Middle frontal gyrus (tissue), 1 donor: ENCODE measurements around the gene COA8.
A peak's percentile ranks its signal among the peaks of the same experiment; 100 is the strongest.

Experiments
- DNase-seq: peaks from one replicate; pipeline ENCODE4 v3.0.0-alpha.2; 2015; ENCODE audit warnings: low spot score; ENCODE audit errors: extremely low spot score

COA8 gene

DNA sequence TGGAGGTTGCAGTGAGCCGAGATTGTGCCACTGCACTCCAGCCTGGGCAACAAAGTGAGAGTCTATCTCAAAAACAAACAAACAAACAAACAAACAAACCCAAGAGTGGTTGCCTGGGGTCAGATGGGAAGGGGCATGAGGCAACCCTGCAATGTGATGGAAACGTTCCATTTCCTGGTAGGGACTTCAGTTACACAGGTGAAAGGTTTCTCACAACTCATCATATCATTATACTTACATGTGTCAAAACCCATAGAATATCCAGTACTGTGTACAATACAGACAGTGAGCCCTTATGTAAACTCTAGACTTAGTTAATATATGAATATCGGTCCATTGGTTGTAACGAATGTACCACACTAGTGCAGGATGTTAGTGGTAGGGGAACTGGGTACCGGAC lies 59.1 kb downstream of the COA8 start:
- no peak for DNase-seq

GRCh38 chr14:103623308-103623707 lies 60.5 kb downstream of the COA8 start:
- DNase-seq: no peak

- no peak for DNase-seq
Measured at GRCh38 chr14:103623883-103624482, 61.2 kb downstream of the COA8 start.

GRCh38 chr14:103624860-103625259 lies 62.1 kb downstream of the COA8 start:
- DNase-seq: no peak

GRCh38 chr14:103625356-103626095 lies 62.8 kb downstream of the COA8 start:
- DNase-seq: no peak

DNA sequence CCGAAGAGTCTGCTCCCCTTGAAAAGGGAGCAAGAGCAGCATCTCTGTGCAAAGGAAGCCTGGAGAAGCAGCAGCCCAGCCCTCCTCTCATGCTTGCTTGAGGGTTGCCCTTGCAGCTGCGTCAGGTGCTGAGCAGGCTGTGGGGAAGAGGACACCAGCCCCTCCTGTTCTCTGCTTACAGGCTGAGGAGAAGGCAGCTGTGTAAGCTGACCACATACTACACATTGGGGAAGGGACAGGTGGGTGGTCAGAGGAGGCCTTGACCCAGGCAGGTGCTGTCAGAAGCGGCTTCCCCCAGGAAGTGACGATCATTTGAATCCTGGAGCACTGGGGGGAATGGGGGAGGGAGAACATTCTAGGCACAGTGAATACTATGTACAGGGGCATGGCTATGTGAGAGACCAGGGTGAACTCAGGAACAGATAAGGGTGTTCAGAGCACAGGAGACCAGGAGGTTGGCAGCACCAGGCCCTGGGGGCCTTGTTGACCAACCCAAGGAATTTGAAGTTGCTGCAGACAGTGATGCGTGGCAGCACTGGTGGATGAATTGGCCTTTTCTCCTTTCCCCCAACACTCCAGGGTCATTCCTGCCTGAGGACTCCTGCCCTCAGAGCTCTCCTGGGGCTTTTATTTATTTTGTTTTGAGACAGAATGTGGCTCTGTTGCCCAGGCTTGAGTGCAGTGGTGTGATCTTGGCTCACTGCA lies 63.5 kb downstream of the COA8 start:
- DNase-seq: no peak

GRCh38 chr14:103627073-103628025 lies 64.6 kb downstream of the COA8 start:
- no peak for DNase-seq

DNA sequence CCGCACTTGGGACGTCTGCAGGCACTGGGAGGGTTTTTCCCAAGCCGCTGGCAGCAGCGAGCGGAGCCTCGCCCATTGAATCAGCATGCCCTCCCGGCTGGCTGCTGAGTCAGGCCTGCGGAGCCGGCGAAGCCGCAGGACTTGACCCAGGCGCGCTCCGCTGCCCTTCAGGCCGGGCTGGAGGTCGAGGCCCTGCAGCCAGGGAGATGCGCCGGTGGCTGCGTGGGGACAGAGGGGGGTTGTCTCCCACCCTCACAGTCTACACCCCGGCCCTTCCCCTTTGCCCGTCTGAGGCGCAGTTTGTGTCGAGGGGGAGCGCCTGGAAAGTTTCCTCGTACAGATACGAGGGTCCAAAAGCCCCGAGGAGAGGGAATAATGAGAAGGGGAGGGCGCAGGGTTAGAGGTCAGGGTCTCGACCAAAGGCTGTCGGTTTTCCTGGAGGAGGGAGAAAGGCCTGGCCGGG lies 65.5 kb downstream of the COA8 start:
- DNase-seq: no peak

DNA sequence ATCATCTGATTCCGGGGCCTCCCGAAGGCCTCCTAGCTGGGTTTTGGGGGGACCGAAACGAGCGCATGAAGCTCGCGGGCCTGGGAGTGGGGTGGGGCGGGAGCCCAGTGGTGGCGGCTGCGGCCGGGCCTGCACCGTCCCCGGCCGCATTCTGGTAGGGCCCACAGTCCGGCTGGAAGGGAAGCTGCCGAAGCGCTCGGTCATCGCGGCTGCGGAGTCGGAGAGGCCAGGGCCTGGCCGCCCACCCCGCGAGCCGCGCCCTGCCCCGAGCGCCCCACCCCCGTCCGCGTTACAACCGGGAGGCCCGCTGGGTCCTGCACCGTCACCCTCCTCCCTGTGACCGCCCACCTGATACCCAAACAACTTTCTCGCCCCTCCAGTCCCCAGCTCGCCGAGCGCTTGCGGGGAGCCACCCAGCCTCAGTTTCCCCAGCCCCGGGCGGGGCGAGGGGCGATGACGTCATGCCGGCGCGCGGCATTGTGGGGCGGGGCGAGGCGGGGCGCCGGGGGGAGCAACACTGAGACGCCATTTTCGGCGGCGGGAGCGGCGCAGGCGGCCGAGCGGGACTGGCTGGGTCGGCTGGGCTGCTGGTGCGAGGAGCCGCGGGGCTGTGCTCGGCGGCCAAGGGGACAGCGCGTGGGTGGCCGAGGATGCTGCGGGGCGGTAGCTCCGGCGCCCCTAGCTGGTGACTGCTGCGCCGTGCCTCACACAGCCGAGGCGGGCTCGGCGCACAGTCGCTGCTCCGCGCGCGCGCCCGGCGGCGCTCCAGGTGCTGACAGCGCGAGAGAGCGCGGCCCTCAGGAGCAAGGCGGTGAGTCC lies 66.1 kb downstream of the COA8 start, which contains the start of gene KLC1:
KLC1 (plus strand) TSS at position 528 of the 819 bp plus-strand sequence. CDS start 25,354 bp downstream, outside the sequence.
- DNase-seq: peak; percentile 49

GRCh38 chr14:103629503-103630121 lies 66.9 kb downstream of the COA8 start:
- DNase-seq: no peak

DNA sequence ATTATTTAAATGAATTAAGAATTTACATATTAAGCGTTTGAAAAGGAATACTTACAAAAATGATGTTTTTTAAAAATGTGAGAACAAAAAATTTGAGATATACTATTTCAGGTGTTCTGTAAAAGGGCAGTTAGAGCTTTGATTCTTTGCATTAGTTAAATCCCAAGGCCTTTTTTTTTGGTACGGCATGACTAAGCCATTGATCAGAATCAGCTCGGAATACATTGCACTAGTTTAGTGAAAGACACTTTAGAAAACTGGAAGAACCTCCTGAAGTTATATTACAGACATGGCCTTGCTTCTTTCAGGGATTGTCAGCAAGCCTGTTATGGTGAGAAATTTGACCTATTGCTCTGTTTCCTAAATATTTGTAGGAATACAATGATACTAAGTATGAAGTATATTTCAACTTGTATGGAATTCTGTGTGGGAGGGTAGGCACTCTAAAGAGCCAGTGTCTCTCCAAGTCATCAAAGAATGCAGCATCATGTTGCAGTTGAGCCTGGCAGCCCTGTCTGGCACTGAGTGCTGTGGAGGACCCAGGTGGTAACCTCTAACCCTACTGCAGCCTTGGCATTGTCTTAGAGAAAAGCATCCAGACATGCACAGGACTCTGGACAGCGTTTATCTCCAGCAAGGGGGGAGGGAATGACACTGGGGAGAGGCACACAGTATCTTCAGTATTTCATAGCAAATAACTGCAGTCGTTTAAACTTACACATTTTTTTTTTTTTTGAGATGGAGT lies 67.8 kb downstream of the COA8 start:
- no peak for DNase-seq

DNA sequence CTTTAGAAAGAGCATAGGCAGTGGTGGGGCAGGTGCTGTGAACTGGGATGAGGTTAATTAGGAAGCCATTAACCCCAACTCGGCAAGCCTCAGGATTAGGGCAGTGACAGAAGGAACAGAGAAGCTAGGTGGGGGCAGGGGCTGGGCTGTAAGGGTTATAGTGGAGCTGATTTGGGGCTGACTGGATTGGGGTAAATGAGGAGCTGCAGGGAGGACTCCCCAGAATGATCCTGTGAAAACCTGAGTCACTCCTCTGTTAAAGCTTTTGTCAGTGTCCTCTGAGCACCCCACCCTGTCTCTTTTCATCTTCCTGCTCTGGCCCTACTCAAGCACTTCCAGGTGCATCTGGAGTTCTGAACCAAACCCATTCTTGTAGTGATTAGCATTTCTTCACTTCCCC lies 70.6 kb downstream of the COA8 start:
- DNase-seq: no peak

DNA sequence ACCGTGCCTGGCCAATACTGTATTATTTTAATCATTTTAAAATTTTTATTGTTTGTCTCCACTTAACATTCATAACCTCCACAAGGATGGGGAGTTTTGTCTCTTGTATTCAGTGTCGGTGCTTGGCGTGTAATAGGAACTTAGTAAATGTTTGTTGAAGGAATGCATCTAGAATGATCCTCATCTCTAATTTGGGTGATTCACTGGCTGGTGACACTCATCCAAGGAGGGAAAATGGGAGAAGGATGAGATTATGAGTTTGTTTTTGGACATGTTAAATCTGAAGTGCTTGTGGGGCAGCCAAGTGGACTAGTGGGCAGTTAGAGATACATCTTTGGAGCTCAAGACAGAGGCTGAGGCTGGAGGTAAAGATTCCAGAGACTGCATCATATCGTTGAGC lies 71.4 kb downstream of the COA8 start:
- DNase-seq: no peak

DNA sequence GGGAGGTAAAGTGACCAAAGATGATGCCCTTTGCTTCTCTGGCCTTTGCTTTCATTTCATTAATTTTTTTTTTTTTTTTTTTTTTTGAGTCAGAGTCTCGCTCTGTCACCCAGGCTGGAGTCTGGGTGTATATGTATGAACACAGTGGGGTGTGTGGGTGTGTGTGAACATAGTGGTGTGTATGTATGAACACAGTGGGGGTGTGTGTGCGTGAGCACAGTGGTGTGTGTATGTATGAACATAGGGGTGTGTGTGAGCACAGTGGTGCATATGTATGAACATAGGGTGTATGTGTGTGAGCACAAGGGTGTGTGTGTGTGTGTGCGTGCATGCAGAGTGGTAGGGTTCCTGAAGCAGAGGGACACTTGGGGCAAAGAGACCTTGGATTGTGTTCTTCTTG lies 75.8 kb downstream of the COA8 start:
- no peak for DNase-seq
